Eye (tissue), 1 donor: ENCODE results near the gene ZNF555.
"Not testable (repeated sequence)": the region's sequence is repeated elsewhere in the genome, so short reads cannot be mapped to it uniquely, and the experiment has no call there.

ENCODE experiments used
- DNase-seq: peaks from one replicate; pipeline ENCODE4 v3.0.0-alpha.2; 2015

The ZNF555 gene

DNA sequence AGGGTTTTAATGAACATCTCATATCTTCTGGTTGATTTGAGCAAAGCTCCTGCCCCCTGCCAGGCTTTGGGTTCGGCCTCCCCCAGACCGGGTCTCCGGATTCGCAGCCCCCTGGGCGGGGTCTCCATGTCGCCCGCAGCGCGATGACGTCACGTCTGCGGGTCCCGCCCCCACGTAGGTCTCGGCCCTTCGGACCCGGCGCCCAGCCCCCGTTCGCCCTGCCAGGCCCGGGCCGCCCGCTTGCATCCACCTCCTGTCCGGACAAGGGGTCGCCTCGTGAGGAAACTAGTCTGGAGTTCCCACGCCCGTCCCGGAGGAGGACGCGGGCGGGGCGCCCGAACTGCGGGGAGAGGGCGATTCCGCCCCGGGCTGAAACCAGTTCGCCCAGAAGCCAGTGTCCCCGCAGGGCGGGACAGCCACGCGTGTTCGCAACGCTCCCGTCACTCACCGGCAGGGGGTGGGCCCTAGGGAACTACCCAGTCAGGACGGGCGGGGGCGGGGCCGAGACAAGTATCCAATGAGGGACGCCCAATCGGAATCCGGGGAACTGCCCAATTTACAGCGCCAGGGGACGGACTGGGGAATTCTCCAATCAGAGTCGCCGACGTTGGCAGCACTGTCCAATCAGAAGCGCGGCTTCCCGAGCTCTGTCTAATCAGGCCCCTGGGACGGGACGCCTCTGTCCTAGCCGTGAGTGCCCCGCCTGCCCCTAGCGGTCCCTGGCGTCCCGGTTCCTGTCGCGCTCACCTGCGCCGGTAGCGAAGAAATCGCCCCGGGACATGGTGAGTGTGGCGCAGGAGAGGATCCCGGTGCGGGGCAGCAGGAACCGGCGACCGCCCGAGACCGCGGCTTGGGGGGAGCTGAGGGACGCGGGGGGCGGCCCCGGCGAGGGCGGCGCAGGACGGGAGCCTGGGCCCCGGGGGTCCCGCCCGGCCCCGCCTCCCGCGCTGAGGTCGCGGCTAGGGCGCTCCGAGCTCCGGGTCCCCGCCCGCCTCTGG lies at the start of gene ZNF555:
Gene ZNF555, plus strand, starts transcription at position 682 of the 998 bp plus-strand sequence. Its CDS starts 98 bp downstream, at position 780.
- peak; percentile 100 for DNase-seq

DNA sequence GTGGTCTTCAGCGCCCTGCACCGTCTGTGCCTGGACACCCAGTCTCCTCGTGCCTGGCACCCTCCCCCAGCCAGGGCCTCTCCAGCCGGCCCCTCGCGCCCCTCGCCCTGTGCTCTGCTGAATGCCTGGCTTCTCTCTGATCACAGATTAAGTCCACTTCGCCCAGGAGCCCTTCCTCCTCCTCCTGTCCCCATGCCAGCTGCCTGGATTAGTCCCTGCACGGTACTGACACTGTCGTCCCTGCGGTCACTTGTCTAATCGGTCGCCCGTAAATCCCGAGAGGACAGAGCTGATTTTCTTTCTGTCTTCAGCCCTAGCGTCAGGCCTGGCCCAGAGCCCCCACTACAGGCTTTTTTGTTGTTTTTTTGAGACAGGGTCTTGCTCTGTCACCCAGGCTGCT lies 49.4 kb upstream of the ZNF555 start:
- peak; percentile 39 for DNase-seq

DNA sequence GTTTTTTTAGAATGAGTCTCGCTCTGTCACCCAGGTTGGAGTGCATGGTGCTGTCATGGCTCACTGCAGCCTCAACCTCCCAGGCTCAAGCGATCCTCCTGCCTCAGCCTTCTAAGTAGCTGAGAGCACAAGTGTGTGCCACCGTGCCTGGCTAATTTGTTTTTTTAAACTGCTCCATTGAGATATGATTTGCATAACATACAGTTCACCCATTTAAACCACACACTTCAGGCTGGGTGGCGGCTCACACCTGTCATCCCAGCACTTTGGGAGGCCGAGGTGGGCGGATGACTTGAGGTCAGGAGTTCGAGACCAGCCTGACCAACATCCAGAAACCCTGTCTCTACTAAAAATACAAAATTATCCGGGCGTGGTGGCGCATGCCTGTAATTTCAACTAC lies 48.6 kb upstream of the ZNF555 start:
- not testable (repeated sequence) for DNase-seq

DNA sequence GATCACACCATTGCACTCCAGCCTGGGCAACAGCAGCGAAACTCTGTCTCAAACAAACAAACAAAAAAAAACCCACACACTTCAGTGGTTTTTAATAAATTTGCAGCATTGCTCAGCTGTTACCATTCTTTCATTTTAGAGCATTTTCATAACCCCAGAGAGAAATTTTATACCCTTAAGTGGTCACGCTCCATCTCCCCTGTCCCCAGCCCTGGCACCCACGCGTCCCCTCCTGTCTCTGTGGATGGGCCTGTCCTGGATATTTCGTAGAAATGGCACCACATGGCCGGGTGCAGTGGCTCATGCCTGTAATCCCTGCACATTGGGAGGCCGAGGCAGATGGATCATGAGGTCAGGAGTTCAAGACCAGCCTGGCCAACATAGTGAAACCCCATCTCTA lies 48.1 kb upstream of the ZNF555 start:
- DNase-seq: no peak

DNA sequence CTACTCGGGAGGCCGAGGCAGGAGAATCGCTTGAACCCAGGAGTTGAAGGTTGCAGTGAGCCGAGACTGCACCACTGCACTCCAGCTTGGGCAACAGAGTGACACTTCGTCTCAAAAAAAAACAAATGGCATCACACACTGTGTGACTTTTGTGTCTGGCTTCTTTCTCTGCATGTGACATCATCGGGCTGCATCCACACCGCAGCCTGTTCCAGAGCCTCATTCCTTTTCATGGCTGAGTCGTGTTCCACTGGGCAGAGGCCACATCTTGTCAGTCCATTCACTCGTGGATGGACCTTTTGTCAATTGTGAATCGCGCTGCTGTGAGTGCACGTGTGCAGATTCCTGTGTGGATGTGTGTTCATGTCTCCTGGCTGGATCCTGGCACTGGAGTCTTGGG lies 47.7 kb upstream of the ZNF555 start:
- DNase-seq: no peak

DNA sequence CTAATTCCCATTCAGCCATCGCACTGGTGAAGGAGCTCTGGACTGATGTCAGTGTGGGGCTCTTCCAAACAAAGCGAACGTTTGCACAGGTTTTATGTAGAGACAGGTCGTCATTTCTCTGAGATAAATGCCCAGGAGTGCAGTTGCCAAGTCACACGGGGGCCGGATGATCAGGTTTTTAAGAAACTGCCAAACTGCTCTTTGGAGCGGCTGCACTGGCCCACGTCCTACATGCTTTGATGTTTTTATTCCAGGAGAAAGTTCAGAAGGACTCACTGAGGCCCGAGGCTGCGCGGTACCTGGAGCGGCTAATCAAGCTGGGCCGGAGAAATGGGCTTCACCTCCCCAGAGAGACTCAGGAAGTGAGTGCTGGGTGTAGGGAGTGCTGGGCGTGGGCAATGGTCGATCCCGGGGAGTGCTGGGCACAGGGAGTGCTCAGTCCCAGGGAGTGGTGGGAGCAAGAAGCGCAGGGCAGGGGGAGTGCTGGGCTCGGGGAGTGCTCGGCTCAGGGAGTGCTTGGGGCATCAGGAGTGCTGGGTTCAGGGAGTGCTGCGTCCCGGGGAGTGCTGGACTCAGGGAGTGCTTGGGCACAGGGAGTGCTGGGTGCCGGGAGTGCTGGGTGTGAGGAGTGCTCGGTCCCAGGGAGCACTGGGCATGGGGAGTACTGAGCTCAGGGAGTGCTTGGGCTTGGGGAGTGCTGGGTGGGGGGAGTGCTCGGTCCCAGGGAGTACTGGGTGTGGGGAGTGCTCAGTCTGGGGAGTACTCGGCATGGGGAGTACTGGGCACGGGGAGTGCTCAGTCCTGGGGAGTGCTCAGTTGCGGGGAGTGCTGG lies 45.2 kb upstream of the ZNF555 start:
- DNase-seq: no peak

DNA sequence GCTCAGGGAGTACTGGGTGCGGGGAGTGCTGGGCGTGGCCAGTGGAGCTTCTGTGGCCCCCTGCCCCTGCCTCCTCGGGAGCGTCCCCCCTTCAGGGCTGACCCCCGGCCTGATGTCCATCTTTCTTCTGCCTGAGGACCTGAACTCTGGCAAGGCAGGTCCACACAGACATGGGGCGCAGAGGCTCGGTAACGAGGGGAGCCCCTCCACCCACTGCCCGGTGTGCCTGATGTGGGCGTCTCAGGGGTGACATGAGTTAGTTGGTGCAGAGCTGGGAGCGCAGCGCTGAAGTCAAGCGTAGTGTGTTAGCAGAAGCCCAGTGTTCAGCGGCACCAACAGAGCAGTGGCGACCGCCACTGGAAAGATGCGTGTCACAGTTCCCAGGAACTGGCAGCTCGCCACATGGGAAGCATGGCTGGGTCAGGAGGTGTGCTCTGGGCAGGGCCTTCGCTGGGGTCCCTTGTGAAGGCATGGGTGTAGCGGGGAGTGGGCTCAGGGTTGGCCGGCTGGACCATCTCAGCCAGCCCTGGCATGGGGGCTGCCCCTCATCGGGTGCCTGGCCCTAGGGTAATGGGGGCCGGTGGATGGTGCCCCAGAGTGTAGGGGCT lies 44.5 kb upstream of the ZNF555 start:
- no peak for DNase-seq

DNA sequence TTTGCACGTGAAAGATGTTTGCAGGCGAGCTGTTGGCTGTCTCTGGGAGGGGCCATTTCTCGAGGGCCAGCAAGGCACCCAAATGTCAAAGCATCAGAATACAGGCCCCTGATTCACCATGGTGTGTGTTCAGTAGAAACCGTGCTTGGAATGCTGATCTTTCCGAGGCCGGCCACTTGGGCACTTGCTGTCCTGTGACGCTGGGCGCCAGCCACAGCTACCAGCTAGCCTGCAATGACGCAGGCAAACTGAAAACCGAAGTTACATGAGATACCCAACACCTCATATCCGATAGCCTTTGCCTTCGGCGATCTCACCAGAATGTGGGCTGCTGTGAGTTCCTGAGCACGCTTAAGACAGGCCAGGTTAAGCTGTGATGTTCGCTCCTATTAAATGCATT lies 44.0 kb upstream of the ZNF555 start:
- no peak for DNase-seq

DNA sequence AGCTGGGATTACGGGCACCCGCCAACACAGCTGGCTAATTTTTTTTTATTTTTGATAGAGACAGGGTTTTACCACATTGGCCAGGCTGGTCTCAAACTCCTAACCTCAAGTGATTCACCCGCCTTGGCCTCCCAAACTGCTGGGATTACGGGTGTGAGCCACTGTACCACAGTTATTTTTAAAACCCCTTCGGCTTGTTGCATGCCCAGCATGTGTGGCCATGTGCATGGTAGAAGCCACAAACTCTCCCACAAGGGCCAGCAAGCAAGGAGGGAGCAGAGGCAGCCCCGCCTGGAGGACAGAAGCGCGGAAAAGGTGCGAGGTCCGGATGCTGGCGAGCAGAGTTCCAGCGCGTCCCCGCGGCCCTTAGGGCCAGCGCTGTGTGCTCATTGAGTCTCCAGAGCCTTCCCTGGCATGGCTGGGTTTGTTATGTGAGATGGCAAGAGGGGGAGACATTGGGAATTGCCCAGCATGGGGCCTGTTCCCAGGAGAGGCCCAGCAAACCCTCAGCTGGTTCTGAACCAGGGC lies 43.1 kb upstream of the ZNF555 start:
- no peak for DNase-seq

DNA sequence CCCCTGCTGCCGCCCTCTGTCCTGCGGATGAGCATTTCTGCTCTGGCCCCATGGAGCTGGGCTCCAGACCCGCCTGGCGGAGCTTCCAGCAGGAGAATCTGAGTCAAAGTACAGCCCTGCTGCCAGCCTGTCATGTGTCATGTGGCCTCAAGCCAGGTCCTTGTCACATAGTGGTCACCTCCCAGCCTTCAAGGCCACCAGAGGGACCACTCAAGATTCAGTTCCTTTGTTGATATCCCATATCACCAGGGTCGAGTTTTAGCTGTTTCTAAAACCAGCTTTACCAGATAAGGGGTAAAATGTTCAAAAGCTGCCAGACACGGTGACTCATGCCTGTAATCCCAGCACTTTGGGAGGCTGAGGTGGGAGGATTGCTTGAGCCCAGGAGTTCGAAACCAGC lies 42.5 kb upstream of the ZNF555 start:
- no peak for DNase-seq

DNA sequence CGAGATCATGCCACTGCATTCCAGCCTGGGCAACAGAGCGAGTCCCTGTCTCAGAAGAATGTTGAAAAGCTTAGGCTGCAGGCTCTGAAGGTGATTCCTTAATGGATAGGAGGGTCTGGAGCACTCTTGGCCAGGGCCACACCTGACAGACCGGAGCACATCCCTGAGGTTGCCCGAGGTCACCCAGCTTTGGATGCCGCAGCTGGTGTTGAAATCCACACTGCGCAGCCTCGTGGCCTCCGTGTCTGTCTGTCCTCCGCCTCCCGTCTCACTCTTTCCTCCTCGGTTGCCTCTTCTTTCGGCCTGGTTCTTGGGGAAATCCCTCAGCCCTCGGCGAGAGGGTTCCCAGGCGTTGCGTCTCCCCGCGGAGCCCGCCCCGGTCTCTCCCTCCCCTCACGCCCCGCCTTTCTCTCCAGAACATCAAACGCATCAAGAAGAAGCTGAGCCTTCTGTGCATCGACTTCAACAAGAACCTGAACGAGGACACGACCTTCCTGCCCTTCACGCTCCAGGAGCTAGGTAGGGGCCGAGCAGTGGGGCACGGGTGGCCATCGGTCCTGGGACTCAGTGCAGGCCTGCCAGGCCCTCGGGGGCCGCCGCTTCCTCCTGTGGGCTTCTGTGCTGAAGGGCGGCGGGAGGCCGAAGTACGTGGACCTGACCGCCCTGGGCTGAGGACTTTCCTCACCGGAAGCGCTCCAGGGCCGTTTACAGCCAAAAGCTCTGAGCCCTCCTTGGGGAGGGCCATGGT lies 41.8 kb upstream of the ZNF555 start:
- DNase-seq: no peak

DNA sequence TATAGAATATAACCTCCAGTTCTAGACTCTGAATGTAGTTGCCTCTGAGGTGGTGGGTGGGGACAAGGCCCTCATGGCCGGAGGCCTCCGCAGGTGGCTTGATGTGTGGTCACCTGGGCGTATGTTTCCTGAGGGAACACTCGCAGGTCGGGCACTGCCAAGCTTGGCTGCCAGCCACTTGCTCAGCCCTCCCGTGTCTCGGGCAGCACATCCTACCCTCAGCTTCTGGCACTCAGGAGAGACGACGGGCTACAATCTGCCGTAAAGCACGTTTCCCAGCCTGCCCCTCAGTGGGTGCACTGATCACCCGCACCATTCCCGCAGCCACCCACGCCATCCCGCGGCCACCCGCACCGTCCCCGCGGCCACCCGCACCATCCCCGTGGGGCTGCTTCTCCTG lies 40.8 kb upstream of the ZNF555 start:
- DNase-seq: no peak

DNA sequence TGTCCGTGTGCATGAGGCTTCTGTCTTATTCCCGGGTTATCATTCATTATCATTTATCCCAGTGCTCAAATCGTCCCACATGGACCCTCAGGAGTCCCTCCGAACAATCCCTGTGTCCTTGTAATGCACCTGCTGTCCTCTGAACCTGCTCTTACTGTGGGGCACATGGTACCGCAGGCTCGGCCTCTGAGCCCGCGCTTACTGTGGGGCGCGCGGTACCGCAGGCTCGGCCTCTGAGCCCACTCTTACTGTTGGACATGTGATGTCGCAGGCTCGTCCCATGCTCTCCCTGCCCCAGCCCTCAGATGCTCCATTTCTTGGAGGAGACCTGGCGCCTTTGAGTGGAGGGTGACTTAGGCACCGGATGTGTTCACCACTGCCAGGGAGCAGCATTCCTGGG lies 38.4 kb upstream of the ZNF555 start:
- no peak for DNase-seq

DNA sequence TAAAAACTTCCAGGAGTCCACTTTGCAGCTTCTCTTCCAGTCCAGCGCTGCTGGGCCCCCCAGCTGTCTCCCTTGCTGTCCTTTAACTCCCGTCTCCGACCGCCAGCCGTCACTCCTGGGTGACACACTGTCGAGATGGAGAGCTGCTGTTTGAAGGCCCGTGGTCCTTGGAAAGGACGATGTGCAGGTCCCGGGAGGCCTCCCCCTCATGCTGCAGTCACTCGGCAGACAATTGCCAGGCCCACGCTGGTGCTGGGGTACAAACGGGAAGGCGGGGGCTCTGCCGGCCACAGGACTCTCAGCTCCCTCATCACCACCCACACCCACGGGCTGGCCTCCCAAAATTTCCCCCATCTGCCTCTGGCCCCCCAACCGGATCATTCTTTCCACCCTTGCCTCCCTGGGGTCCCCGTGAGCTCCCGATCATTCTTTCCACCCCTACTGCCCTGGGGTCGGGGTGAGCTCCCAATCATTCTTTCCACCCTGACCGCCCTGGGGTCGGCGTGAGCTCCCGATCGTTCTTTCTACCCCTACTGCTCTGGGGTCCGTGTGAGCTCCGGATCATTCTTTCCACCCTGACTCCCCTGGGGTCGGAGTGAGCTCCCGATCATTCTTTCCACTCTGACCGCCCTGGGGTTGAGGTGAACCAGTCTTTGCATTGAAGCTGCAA lies 37.7 kb upstream of the ZNF555 start:
- DNase-seq: no peak

DNA sequence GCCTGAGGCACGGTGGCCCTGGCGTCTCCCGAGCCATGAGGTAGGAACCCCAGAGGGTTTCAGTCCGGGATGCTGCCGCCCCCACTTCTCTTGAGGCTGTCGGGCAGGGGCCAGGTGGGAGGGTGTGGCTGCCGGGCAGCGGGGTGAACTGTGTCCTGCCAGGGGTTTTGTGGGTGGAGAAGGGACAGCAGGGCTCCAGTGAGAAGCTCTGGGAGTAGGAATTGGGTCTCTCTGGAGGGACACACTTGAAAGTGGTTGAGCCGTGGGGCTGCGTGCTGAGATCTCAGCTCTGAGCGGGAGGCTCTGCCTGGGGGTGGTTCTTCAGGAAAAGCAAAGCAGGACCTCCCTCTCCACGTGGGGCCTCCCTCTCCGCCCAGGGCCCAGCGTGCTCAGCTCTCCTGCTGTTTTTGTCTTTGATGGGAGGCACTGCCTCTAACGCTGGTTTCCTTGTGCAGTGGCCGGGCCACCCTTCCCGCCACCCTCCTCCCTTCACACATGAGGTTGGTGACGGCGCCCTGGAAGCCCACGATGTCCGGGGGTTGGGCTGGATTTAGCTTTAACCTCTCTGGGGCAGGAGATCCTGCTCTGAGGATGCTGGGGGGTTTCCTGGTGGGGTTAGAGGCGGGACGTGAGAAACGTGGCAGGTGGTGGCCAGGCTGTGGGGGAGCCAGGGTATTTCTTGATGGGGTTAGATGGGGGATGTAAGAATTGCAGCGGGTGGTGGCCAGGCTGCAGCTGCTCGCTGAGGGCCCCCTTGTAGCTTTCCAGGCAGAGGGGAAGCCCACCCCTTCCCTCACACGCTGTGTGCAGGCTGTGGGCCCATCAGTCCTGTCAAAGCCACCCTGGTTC lies 36.9 kb upstream of the ZNF555 start:
- DNase-seq: no peak

DNA sequence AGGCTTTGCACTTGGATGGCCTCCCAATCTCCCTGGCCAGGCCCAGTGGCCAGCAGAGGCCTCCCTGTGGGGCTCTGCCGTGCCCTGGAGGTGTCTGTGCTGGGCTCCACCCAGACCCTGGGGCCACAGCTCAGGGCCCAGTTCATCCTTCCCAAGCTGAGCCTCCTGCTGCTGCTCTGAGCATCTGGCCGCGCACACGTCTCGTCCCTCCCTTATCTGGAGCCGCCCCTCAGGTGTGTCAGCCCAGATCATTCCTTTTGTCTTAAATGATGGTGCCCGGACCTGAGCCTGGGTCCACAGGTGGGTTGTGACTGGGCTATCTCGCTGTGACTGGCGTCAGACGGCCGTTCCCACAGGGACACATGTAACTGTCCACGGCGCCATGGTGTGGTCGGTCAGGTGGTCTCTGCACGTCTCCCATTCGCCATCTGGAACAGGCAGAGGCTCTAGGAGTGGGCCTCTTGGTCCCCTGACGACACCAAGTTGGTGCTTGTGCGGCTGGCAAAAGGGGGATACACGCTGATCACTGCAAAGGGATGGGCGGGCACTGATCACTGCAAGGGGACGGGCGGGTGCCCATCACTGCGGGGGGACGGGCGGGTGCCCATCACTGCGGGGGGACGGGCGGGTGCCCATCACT lies 35.9 kb upstream of the ZNF555 start:
- no peak for DNase-seq

DNA sequence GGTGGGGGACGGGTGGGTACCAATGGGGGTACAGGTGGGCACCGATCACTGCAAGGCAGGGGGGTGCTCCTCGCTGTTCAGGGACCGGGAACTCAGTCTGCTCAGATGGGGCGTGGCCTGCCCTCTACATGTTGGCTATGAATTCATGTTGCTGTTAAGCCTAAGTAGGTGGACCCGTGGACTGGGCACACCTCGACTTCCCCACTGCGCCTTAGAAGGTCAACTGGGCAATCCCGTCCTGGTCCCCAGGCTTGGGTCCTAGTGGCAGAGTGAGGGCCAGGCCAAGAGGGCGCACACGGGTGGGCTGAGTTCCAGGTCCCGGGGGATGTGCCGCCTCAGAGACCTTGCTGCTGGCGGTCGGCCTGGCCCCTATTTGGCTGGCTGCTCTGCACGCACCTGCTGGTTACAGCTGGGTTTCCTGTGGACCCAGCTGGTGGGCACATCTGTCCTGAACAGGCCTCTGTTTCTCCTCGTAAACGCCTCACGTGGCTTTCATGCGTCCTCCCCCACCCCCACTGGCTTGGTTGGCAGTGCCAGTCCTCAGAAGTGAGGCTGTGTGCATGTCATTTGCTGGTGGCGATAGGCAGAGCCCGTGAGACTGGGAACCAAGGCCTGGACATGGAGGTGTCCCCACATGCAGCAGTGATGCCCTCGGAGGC lies 35.2 kb upstream of the ZNF555 start:
- DNase-seq: no peak

DNA sequence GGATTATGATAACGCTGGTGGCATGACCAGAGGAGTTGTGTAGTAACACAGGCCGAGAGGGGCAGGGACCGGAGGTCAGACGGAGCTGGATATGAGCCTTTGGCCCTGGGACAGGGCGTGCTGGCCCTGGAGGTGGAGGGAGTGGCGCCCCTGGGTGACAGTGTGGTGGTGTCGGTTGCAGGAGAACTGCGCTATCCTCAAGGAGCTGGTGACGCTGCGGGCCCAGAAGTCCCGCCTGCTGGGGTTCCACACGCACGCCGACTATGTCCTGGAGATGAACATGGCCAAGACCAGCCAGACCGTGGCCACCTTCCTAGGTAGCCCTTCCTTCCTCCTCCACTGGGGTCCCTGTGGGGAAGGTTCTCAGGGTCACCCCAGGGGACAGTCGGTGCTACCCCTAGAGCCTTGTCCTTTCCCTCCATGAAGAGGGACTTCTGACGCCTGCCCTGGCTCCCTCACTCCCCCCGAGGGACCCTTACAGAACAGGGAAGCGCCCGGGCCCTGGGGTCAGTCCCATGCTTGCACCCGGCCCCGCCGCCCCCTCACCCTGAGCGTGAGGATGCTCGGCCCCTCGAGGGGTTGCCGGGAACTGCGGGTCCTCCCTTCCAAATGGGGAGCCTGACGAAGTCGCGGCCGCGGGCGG lies 34.4 kb upstream of the ZNF555 start:
- no peak for DNase-seq
